ENCODE data around the gene FSD2. TPM values are rescaled to one million over a fixed set of nuclear protein-coding genes. Genes with fewer than 3 reads are reported as not detected.

The FSD2 gene
- total and polyA plus RNA-seq, 2 of the 8 experiments (the other 6 are each of a cell fraction or from before 2014, with no cell fraction given) = 0.02 TPM; not detected in 1

DNA sequence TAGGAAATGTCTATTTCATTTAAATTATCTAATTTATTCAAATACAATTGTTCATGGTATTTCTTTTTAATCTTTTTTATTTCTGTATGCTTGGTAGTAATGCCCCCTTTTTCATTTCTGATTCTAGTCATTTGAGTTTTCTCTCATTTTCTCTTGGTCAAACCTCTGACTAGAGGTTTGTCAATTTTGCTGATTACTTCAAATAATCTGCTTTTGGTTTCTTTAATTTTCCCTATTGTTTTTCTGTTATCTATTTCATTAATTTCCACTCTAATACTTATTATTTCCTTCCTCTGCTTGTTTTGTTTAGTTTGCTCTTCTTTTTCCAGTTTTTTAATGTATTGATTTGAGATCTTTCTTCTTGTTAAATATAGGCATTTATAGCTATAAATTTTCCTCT, 12.1 kb downstream of the FSD2 start:
- Histone ChIP-seq H3K23me2 (ENCODE audit: low read depth, low read length) (no peaks in the 10 kb centered on the region; the same call in 1 of the 2 replicates), H3K23ac (ENCODE audit: insufficient read length) (no peak overlapping the region), H2AFZ (ENCODE audit: low read length) (no peak overlapping the region), H2AK5ac (ENCODE audit: low read depth, low read length) (no peak overlapping the region), H3K4ac (replicated peaks; ENCODE audit: insufficient read length, low read depth, low read length) (no peak overlapping the region), H2BK20ac (ENCODE audit: low read length) (no peak overlapping the region), H3K27ac (ENCODE audit: low read depth, low read length) (no peak overlapping the region), H3K4me3 (ENCODE audit: extremely low read depth in 1 of 4, insufficient read depth in 2 of 4, low read depth in 3 of 4, low read length in 4 of 4) (no peak overlapping the region), H2BK15ac (ENCODE audit: low read length) (no peak overlapping the region), H3K79me1 (ENCODE audit: low read depth, low read length) (no peaks in the 10 kb centered on the region), H3K4me2 (ENCODE audit: insufficient read depth in 1 of 2, low read depth in 2 of 2, low read length in 2 of 2) (no peak overlapping the region), H3K14ac (ENCODE audit: insufficient read length) (no peak overlapping the region), H4K8ac (ENCODE audit: extremely low read depth, insufficient read depth, low read length) (no peak overlapping the region), H3K56ac (replicated peaks; ENCODE audit: insufficient read length, low read depth, low read length) (no peak overlapping the region), H3K9ac (replicated peaks in 1 of 4; ENCODE audit: extremely low read depth in 1 of 4, low read depth in 3 of 4, low read length in 3 of 4) (no peak overlapping the region), H2BK5ac (ENCODE audit: low read depth, low read length) (no peak overlapping the region), H2BK12ac (ENCODE audit: low read depth, low read length) (no peak overlapping the region), H3K9me3 (ENCODE audit: insufficient read depth in 2 of 2, low read depth in 1 of 2, low read length in 1 of 2) (no peaks in the 10 kb centered on the region), H3K79me2 (ENCODE audit: control insufficient read depth in 1 of 2, insufficient read depth in 2 of 2, low read length in 2 of 2) (no peaks in the 10 kb centered on the region), H4K91ac (replicated peaks; ENCODE audit: insufficient read length, low read length) (no peak overlapping the region), H3K18ac (ENCODE audit: extremely low read depth, low read length) (no peak overlapping the region), H3K36me3 (ENCODE audit: control insufficient read depth in 2 of 4, insufficient read depth in 4 of 4, low read length in 3 of 4) (no peaks in the 10 kb centered on the region), H4K5ac (ENCODE audit: insufficient read length, low read depth, low read length) (no peak overlapping the region), H4K20me1 (replicated peaks in 1 of 2; ENCODE audit: control insufficient read depth in 1 of 2, insufficient read depth in 2 of 2, low read length in 2 of 2) (no peaks in the 10 kb centered on the region), H3K4me1 (replicated peaks in 1 of 4; ENCODE audit: control insufficient read depth in 3 of 4, insufficient read depth in 4 of 4, low read length in 3 of 4) (no peaks in the 10 kb centered on the region), H2BK120ac (replicated peaks; ENCODE audit: low read depth, low read length) (no peak overlapping the region), H3K27me3 (replicated peaks in 1 of 4; ENCODE audit: control insufficient read depth in 3 of 4, extremely low read depth in 1 of 4, insufficient read depth in 3 of 4, low read length in 3 of 4) (no peaks in the 10 kb centered on the region; a peak in 2 of 7 replicates)
- CTCF ChIA-PET (ENCODE audit: partially characterized antibody) = no interaction called here
- TF ChIP-seq ASH2L (IDR thresholded peaks at IDR 0.05; ENCODE audit: low read length) (no peak), GTF2F1 (IDR thresholded peaks at IDR 0.05; ENCODE audit: borderline replicate concordance, low read depth, low read length) (no peak), TAF1 (IDR thresholded peaks at IDR 0.05; ENCODE audit: low read depth, low read length) (no peak), KDM5A (IDR thresholded peaks at IDR 0.05; ENCODE audit: low read length) (no peak), RBBP5 (IDR thresholded peaks at IDR 0.05; ENCODE audit: borderline replicate concordance, low read depth, low read length) (no peak), HDAC6 (IDR thresholded peaks at IDR 0.05; ENCODE audit: low read depth, low read length) (no peak), RXRA (IDR thresholded peaks at IDR 0.05; ENCODE audit: insufficient read depth, low read depth, low read length) (no peak), KDM4A (IDR thresholded peaks at IDR 0.05; ENCODE audit: low read depth, low read length, severe bottlenecking) (no peak), POU5F1 (IDR thresholded peaks at IDR 0.05; ENCODE audit: low read depth, low read length) (no peak), SAP30 (IDR thresholded peaks at IDR 0.05; ENCODE audit: insufficient read depth, insufficient replicate concordance, low read length) (no peak), SIN3A (conservative IDR thresholded peaks at IDR 0.05 in 1 of 2, IDR thresholded peaks at IDR 0.05 in 1 of 2; ENCODE audit: low read depth in 1 of 2, low read length in 2 of 2) (no peak)
- TF ChIP-seq, protein P1, sequence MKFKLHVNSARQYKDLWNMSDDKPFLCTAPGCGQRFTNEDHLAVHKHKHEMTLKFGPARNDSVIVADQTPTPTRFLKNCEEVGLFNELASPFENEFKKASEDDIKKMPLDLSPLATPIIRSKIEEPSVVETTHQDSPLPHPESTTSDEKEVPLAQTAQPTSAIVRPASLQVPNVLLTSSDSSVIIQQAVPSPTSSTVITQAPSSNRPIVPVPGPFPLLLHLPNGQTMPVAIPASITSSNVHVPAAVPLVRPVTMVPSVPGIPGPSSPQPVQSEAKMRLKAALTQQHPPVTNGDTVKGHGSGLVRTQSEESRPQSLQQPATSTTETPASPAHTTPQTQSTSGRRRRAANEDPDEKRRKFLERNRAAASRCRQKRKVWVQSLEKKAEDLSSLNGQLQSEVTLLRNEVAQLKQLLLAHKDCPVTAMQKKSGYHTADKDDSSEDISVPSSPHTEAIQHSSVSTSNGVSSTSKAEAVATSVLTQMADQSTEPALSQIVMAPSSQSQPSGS (IDR thresholded peaks at IDR 0.05; ENCODE audit: low read length) = no peak
- FAIRE-seq (no peak), DNase-seq (ENCODE audit: low read depth in 1 of 2, low spot score in 2 of 2) (no peak)
- POLR2A ChIA-PET (ENCODE audit: partially characterized antibody) = no interaction called here
